GM18858 (cell line): ENCODE measurements around the gene SCYGR1.
"Not testable (repeated sequence)": the region's sequence is repeated elsewhere in the genome, so short reads cannot be mapped to it uniquely, and the experiment has no call there.

Experiments used
- ATAC-seq: cut with Tn5 transposase; IDR thresholded peaks from one replicate; pipeline ENCODE4 v1.9.1; 2021; ENCODE audit not compliant: unreplicated experiment

SCYGR1 gene

GRCh38 chr2:227404585-227405271 is 17.0 kb upstream of the SCYGR1 start:
- ATAC-seq: no peak

GRCh38 chr2:227402959-227403358 is 15.2 kb upstream of the SCYGR1 start:
- ATAC-seq: no peak

- no peak for ATAC-seq
Measured at GRCh38 chr2:227402321-227402720, 14.6 kb upstream of the SCYGR1 start.

- no peak for ATAC-seq
Measured at GRCh38 chr2:227401550-227401949, 13.8 kb upstream of the SCYGR1 start.

GRCh38 chr2:227398684-227399670 is 11.2 kb upstream of the SCYGR1 start:
- no peak for ATAC-seq

- ATAC-seq: no peak
Measured at GRCh38 chr2:227397562-227397961, 9.8 kb upstream of the SCYGR1 start.

- no peak for ATAC-seq
Measured at GRCh38 chr2:227395556-227395955, 7.8 kb upstream of the SCYGR1 start.

- no peak for ATAC-seq
Measured at GRCh38 chr2:227394401-227394800, 6.7 kb upstream of the SCYGR1 start.

- ATAC-seq: no peak
Measured at GRCh38 chr2:227390468-227391256, 2.9 kb upstream of the SCYGR1 start.

GRCh38 chr2:227389661-227390060 is 1.9 kb upstream of the SCYGR1 start:
- no peak for ATAC-seq

- ATAC-seq: no peak
Measured at GRCh38 chr2:227389231-227389630, 1.5 kb upstream of the SCYGR1 start.

GRCh38 chr2:227388537-227389011 is 825 bp upstream of the SCYGR1 start:
- ATAC-seq: no peak

GRCh38 chr2:227386630-227387029 is 1.1 kb downstream of the SCYGR1 start:
- no peak for ATAC-seq

- no peak for ATAC-seq
Measured at GRCh38 chr2:227383686-227384085, 4.1 kb downstream of the SCYGR1 start.

GRCh38 chr2:227382241-227382835 is 5.4 kb downstream of the SCYGR1 start:
- ATAC-seq: not testable (repeated sequence)

- no peak for ATAC-seq
Measured at GRCh38 chr2:227379095-227379494, 8.7 kb downstream of the SCYGR1 start, which contains the start of gene TM4SF20. TM4SF20 (minus strand) TSS chr2:227379306; CDS start chr2:227379268, 38 bp downstream.

GRCh38 chr2:227378371-227378782 is 9.4 kb downstream of the SCYGR1 start:
- no peak for ATAC-seq

- no peak for ATAC-seq
Measured at GRCh38 chr2:227377467-227378351, 10.0 kb downstream of the SCYGR1 start.

GRCh38 chr2:227376656-227377396 is 10.9 kb downstream of the SCYGR1 start:
- ATAC-seq: no peak
